Calu3 (cell line): Measurements from ENCODE around the gene C16orf92. TPM values are rescaled to one million over a fixed set of nuclear protein-coding genes. Genes with fewer than 3 reads are reported as not detected.
A peak's percentile ranks its signal among the peaks of the same experiment; 100 is the strongest.

Experiments used
- BruUV-seq: library from RNA; stranded (reverse); fragments of 400-500 nt; replicated peaks from 2 replicates; lab custom pipeline; 2021; lab: Mats Ljungman, UMichigan
- CTCF ChIA-PET: fragments of 300-600 bp; sonication (Branson Sonifier 250); formaldehyde crosslinking; loops from one replicate; lab custom pipeline; 2022; ENCODE audit warnings: antibody characterized with exemption; lab: Charles Lee
- DNase-seq: peaks from one replicate; pipeline ENCODE4 v3.0.0; 2022
- H3K27ac Mint-ChIP-seq: one replicate; pipeline ENCODE4 v1.8.0; 2022; ENCODE audit warnings: mixed read lengths; ENCODE audit not compliant: unreplicated experiment
- H3K27me3 Mint-ChIP-seq: one replicate; pipeline ENCODE4 v1.8.0; 2022; ENCODE audit warnings: mixed read lengths; ENCODE audit not compliant: unreplicated experiment
- H3K36me3 Mint-ChIP-seq: one replicate; pipeline ENCODE4 v1.8.0; 2022; ENCODE audit warnings: mild to moderate bottlenecking, moderate library complexity, mixed read lengths; ENCODE audit not compliant: insufficient read depth, unreplicated experiment
- H3K4me1 Mint-ChIP-seq: one replicate; pipeline ENCODE4 v1.8.0; 2022; ENCODE audit warnings: mild to moderate bottlenecking, low read depth, mixed read lengths; ENCODE audit not compliant: unreplicated experiment
- H3K4me3 Mint-ChIP-seq: one replicate; pipeline ENCODE4 v1.8.0; 2022; ENCODE audit warnings: mild to moderate bottlenecking, low read depth, moderate library complexity, mixed read lengths; ENCODE audit not compliant: unreplicated experiment
- H3K9me3 Mint-ChIP-seq: one replicate; pipeline ENCODE4 v1.8.0; 2022; ENCODE audit warnings: low read depth, mixed read lengths; ENCODE audit not compliant: unreplicated experiment
- CTCF ChIP-seq: fragments of 200-600 bp; IDR thresholded peaks from one replicate; pipeline ENCODE4 v1.8.0; 2022; ENCODE audit warnings: antibody characterized with exemption; ENCODE audit not compliant: unreplicated experiment
- intact Hi-C: fragments of 100-400 bp; cut with micrococcal nuclease; formaldehyde crosslinking; loops from one replicate; pipeline ENCODE4 v1.10.0; 2022; ENCODE audit not compliant: unreplicated experiment
- total RNA-seq: library from RNA; stranded (reverse); gene quantifications from 2 replicates; pipeline ENCODE4 v1.2.3, GENCODE V29; 2022

The C16orf92 gene
- total RNA-seq, 1 experiment from 2014 or later = not detected

- intact Hi-C loops = no loop called here
- Mint-ChIP-seq H3K4me1 (peaks cover 26% of the 10 kb centered on the region), H3K27ac (peak within 1 kb of the TSS; percentile 87), H3K27me3 (no peaks in the 10 kb centered on the region), H3K4me3 (peak within 1 kb of the TSS; percentile 100), H3K9me3 (no peaks in the 10 kb centered on the region), H3K36me3 (peaks cover 49% of the 10 kb centered on the region)
- CTCF ChIA-PET = interaction anchor here (0.6 to 1.2 kb wide), 4 partner anchors 10 to 148 kb away, joined by 3 to 5 read pairs (median 4); partner anchors contain the start of gene KCTD13
- DNase-seq = peak; percentile 100
- no peak for TF ChIP-seq CTCF
- BruUV-seq = no TSS peak
These were observed 26.9 kb upstream of the C16orf92 start, which contains the start of gene INO80E for GRCh38 chr16:29995911-29996765. TSS of gene INO80E (plus strand) at chr16:29996241. CDS start at chr16:29996311, 70 bp downstream.

- no peak for TF ChIP-seq CTCF
These were observed 26.2 kb upstream of the C16orf92 start for GRCh38 chr16:29996766-29997250.

GRCh38 chr16:29999605-30000004, 23.4 kb upstream of the C16orf92 start:
- Mint-ChIP-seq H3K27me3 (no peaks in the 10 kb centered on the region), H3K4me1 (peaks cover 23% of the 10 kb centered on the region), H3K36me3 (peaks cover 47% of the 10 kb centered on the region), H3K9me3 (no peaks in the 10 kb centered on the region), H3K27ac (no peak overlapping the region), H3K4me3 (no peak overlapping the region)
- no peak for TF ChIP-seq CTCF
- CTCF ChIA-PET = no interaction called here
- BruUV-seq = no TSS peak
- no peak for DNase-seq
- intact Hi-C loops = no loop called here

More at GRCh38 chr16:29996766-29997250, 26.2 kb upstream of the C16orf92 start:
- BruUV-seq = no TSS peak
- DNase-seq = no peak
- Mint-ChIP-seq H3K27ac (peak overlapping the region; percentile 87), H3K4me1 (peaks cover 26% of the 10 kb centered on the region), H3K4me3 (peak overlapping the region; percentile 100), H3K36me3 (peaks cover 49% of the 10 kb centered on the region), H3K27me3 (no peaks in the 10 kb centered on the region), H3K9me3 (no peaks in the 10 kb centered on the region)
- CTCF ChIA-PET = no interaction called here
- intact Hi-C loops = no loop called here

DNA sequence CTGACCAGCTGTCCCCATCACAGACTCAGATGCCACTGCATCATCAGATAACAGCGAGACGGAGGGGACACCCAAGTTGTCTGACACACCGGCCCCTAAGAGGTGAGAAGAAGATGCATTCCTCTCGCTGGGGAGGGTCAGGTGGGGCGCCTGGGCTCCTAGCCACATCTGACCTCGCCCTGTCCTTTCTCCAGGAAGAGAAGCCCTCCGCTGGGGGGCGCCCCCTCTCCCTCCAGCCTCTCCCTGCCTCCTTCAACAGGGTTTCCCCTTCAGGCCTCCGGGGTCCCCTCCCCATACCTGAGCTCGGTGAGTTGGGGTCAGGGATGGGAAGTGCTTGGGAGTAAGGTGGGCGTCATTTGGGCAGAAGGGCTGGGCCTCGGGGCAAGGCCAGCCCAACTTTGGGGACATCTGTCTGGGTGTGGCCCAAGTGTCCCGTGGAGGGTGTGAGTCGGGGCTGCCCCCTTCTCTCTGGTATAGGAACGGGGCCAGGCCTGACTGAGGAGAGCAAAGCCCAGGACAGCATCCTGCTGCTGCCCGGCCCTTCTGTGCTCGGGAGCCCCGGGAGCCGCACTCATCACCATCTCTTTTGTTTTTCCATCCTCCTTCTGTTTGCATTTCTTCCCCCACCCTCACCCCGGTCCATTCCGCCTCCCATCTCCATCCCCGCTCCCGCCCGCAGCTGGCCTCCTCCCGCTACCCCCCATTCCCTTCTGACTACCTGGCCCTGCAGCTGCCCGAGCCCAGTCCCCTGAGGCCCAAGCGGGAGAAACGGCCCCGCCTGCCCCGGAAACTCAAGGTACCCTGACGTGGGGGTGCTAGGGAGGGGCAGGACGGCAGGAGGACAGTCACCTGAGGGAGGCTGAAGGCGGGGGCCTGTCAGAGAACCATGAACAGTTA, 22.0 kb upstream of the C16orf92 start:
- CTCF ChIA-PET = no interaction called here
- BruUV-seq = no TSS peak
- H3K4me1 Mint-ChIP-seq = peaks cover 14% of the 10 kb centered on the region
- H3K27me3 Mint-ChIP-seq = no peaks in the 10 kb centered on the region
- H3K27ac Mint-ChIP-seq = no peak overlapping the region
- H3K9me3 Mint-ChIP-seq = no peaks in the 10 kb centered on the region
- peaks cover 40% of the 10 kb centered on the region for H3K36me3 Mint-ChIP-seq
- no peak overlapping the region for H3K4me3 Mint-ChIP-seq
- DNase-seq = no peak
- intact Hi-C loops = no loop called here
- TF ChIP-seq CTCF = no peak
